ENCODE results near the gene APOBEC2. TPM values are rescaled to one million over a fixed set of nuclear protein-coding genes. Genes with fewer than 3 reads are reported as not detected.

APOBEC2 gene
- total and polyA plus RNA-seq, 2 of the 4 experiments (the other 2 are of a cell fraction), result not detected

DNA sequence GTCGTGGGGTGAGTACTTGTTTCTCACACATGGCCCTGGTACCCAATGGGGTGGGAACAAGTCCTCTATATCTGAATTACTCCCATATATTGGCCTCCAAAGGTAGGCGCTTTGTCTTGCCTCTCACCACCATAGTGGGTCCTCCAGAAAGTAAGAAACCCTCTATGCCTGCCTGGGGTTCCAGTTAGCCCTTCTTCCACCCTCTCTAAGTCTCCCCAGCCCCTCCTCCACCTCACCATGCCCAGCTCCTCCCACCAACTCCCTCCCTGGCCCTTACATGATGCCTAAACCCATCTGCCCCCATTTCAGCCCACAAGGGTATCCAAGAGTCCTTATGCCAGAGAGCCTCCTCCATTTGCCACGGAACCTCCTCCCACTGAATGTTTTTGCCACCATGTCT lies 9.9 kb upstream of the APOBEC2 start:
- intact Hi-C loops (cut with micrococcal nuclease) (no loop called here), dilution Hi-C loops (cut with HindIII; ENCODE audit: low sequenced_read_pairs, unreplicated experiment) (no loop called here), in situ Hi-C loops (cut with MboI; ENCODE audit: low sequenced_read_pairs) (loop anchor here (25.0 kb wide), 2 partner anchors 1056 to 1681 kb away; no protein-coding TSS in a partner anchor)
- H3K18ac ChIP-seq (ENCODE audit: low read depth, low read length), result no peak overlapping the region
- no peak overlapping the region for H2BK120ac ChIP-seq (ENCODE audit: low read depth, low read length)
- no peak overlapping the region for H3K4me2 ChIP-seq (ENCODE audit: low read depth, low read length)
- H2BK5ac ChIP-seq (ENCODE audit: low read depth, low read length, poor library complexity, severe bottlenecking), result no peak overlapping the region
- H3K79me1 ChIP-seq (ENCODE audit: low read depth in 1 of 2, low read length in 2 of 2), result no peaks in the 10 kb centered on the region
- no peak overlapping the region for H3K4me3 ChIP-seq (ENCODE audit: insufficient read depth, low read depth, low read length)
- POLR2A ChIA-PET (ENCODE audit: unreplicated experiment), result no interaction called here
- no peak overlapping the region for H4K91ac ChIP-seq (ENCODE audit: insufficient read depth, low read depth, low read length)
- no peak overlapping the region for H2AFZ ChIP-seq (replicated peaks; ENCODE audit: low read length, poor library complexity)
- H3K9me1 ChIP-seq (ENCODE audit: insufficient read depth, low read length), result no peaks in the 10 kb centered on the region
- CTCF ChIA-PET, result interaction anchor here (1.2 kb wide), 1 partner anchor 15 kb away, joined by 3 read pairs; no protein-coding TSS in a partner anchor
- H3K36me3 ChIP-seq (ENCODE audit: control insufficient read depth, insufficient read depth, low read length), result no peaks in the 10 kb centered on the region
- whole genome bisulfite sequencing, 2 experiments (ENCODE audit: extremely low coverage in 2 of 2, insufficient read length in 1 of 2), result 40% methylated on average over 1 of the region's 3 CpGs; no CpG with 5 or more reads in 1 of the 2 experiments
- H3K4me1 ChIP-seq (ENCODE audit: control insufficient read depth, insufficient read depth, low read length), result no peaks in the 10 kb centered on the region
- ATAC-seq (ENCODE audit: low read depth), result no peak
- H3K9me3 ChIP-seq (ENCODE audit: control insufficient read depth, insufficient read depth, low read length), result no peaks in the 10 kb centered on the region
- H3K27me3 ChIP-seq (ENCODE audit: control insufficient read depth, insufficient read depth, low read length), result peaks cover 14% of the 10 kb centered on the region
- H2BK15ac ChIP-seq (ENCODE audit: low read depth, low read length), result no peak overlapping the region
- H2BK20ac ChIP-seq (ENCODE audit: low read depth, low read length), result no peak overlapping the region
- no TSS peak for BruUV-seq (replicated peaks)
- no peak overlapping the region for H3K9ac ChIP-seq (ENCODE audit: low read depth, low read length)
- H2AK9ac ChIP-seq (replicated peaks; ENCODE audit: low read depth, low read length, poor library complexity), result no peak overlapping the region
- no peak overlapping the region for H3K27ac ChIP-seq (ENCODE audit: insufficient read depth, low read length)
- H2AK5ac ChIP-seq (ENCODE audit: low read depth, low read length), result no peak overlapping the region
- H4K5ac ChIP-seq (ENCODE audit: low read depth, low read length), result no peak overlapping the region
- no peak overlapping the region for H3K23ac ChIP-seq (ENCODE audit: low read depth, low read length)
- no peak overlapping the region for H3K14ac ChIP-seq (replicated peaks; ENCODE audit: low read depth, low read length)
- H4K8ac ChIP-seq (ENCODE audit: low read depth in 2 of 2, low read length in 2 of 2), result no peak overlapping the region
- no peak for DNase-seq
- TF ChIP-seq, protein P1, sequence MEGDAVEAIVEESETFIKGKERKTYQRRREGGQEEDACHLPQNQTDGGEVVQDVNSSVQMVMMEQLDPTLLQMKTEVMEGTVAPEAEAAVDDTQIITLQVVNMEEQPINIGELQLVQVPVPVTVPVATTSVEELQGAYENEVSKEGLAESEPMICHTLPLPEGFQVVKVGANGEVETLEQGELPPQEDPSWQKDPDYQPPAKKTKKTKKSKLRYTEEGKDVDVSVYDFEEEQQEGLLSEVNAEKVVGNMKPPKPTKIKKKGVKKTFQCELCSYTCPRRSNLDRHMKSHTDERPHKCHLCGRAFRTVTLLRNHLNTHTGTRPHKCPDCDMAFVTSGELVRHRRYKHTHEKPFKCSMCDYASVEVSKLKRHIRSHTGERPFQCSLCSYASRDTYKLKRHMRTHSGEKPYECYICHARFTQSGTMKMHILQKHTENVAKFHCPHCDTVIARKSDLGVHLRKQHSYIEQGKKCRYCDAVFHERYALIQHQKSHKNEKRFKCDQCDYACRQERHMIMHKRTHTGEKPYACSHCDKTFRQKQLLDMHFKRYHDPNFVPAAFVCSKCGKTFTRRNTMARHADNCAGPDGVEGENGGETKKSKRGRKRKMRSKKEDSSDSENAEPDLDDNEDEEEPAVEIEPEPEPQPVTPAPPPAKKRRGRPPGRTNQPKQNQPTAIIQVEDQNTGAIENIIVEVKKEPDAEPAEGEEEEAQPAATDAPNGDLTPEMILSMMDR (conservative IDR thresholded peaks at IDR 0.05; ENCODE audit: low read depth, low read length), result no peak
- TF ChIP-seq BHLHE40 (IDR thresholded peaks at IDR 0.05; ENCODE audit: low read depth, low read length) (no peak), CHD1 (IDR thresholded peaks at IDR 0.05; ENCODE audit: low read depth, low read length) (no peak), MXI1 (IDR thresholded peaks at IDR 0.05; ENCODE audit: borderline replicate concordance, low read depth, low read length) (no peak), CEBPB (IDR thresholded peaks at IDR 0.05; ENCODE audit: low read depth, low read length) (no peak), RFX5 (IDR thresholded peaks at IDR 0.05; ENCODE audit: low read depth, low read length) (no peak), POLR2A (IDR thresholded peaks at IDR 0.05; ENCODE audit: low read depth, low read length) (no peak), RAD21 (IDR thresholded peaks at IDR 0.05; ENCODE audit: low read length) (no peak), RCOR1 (IDR thresholded peaks at IDR 0.05; ENCODE audit: insufficient replicate concordance, low read length) (no peak), NFE2L2 (IDR thresholded peaks at IDR 0.05; ENCODE audit: low read depth, low read length) (no peak), MAZ (IDR thresholded peaks at IDR 0.05; ENCODE audit: borderline replicate concordance, low read depth, low read length) (no peak), FOS (IDR thresholded peaks at IDR 0.05; ENCODE audit: low read depth, low read length) (no peak), MAFK (IDR thresholded peaks at IDR 0.05; ENCODE audit: low read depth, low read length) (no peak), SMC3 (IDR thresholded peaks at IDR 0.05; ENCODE audit: low read depth, low read length) (no peak)
- TF ChIP-seq, protein P2, sequence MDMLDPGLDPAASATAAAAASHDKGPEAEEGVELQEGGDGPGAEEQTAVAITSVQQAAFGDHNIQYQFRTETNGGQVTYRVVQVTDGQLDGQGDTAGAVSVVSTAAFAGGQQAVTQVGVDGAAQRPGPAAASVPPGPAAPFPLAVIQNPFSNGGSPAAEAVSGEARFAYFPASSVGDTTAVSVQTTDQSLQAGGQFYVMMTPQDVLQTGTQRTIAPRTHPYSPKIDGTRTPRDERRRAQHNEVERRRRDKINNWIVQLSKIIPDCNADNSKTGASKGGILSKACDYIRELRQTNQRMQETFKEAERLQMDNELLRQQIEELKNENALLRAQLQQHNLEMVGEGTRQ (IDR thresholded peaks at IDR 0.05; ENCODE audit: low read depth, low read length), result no peak
- TF ChIP-seq, protein P3, sequence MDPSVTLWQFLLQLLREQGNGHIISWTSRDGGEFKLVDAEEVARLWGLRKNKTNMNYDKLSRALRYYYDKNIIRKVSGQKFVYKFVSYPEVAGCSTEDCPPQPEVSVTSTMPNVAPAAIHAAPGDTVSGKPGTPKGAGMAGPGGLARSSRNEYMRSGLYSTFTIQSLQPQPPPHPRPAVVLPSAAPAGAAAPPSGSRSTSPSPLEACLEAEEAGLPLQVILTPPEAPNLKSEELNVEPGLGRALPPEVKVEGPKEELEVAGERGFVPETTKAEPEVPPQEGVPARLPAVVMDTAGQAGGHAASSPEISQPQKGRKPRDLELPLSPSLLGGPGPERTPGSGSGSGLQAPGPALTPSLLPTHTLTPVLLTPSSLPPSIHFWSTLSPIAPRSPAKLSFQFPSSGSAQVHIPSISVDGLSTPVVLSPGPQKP (IDR thresholded peaks at IDR 0.05; ENCODE audit: borderline replicate concordance, low read depth, low read length), result no peak
- H4K20me1 ChIP-seq (ENCODE audit: insufficient read depth, low read length), result no peaks in the 10 kb centered on the region
- no peak overlapping the region for H3K4ac ChIP-seq (ENCODE audit: low read depth, low read length)
- H3K56ac ChIP-seq (ENCODE audit: extremely low read depth, insufficient read depth, low read length), result no peak overlapping the region
